ENCODE results near the gene NSD2.
"Not testable (repeated sequence)": the region's sequence is repeated elsewhere in the genome, so short reads cannot be mapped to it uniquely, and the experiment has no call there.

Gene NSD2

DNA sequence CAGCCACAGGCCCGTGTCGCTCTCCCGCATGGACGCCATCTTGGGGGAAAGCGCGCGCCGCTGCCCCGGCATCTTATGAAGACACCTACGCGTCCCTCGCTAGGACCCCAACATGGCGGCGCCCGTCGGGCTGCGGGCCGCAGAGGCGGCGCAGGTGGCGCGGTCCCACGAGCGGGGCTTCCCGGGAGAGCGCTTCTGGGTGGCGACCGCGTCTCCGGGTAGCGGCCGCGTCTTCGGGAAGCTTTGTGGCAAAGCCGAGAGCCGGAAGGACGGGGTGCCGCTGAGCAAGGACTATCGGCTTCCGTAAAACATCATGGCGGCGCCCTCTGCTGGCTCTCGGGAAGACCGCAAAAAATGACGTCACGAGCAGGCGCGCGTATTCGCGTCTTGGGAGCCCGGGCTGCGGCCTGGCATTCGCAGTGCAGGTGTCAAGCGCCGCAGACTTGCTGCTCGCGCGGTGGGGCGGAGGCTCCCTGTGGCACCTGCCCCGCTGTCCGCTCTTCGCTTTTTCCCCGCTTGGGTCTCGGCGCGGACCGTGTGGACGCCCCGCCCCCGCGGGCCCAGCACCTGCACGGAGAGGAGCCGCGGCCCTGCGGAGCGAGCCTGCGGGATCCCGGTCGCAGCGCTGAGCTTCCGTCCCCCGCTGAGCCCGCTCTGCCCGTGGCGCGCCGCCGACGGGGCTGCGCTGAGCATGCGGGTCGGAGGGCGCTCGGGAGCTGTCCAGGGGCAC lies 137.9 kb downstream of the NSD2 start, which contains the start of gene NELFA:
TSS of gene NELFA (minus strand) at position 54 of the 730 bp plus-strand sequence. CDS start at position 39, 15 bp downstream.
- FAIRE-seq, result no peak

DNA sequence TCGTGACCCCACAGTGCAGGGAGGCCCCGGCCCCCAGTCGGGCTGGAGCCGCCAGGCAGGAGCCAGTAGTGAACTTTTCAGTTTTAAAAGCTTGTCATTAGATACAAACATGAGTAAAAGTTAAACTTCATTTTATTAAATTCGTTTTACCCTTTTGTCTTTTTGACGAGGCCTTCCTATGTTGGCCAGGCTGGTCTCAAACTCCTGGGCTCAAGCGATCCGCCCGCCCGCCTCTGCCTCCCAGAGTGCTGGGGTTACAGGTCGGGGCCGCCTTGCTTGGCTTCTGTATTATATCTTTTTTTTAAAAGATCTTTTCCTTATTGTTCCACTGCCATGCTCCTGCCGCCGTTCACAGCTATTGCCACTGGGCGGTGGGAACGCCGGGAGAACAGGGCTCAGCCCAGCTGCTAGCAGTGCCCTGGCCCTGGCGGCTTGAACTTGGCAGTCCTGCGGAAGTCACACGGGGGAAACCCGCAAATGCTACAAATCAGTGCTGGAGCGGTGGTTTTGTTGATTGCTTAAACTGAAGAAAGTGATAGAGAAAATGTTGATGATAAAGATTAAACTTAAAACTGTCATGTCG lies 138.5 kb downstream of the NSD2 start:
- FAIRE-seq, result no peak

DNA sequence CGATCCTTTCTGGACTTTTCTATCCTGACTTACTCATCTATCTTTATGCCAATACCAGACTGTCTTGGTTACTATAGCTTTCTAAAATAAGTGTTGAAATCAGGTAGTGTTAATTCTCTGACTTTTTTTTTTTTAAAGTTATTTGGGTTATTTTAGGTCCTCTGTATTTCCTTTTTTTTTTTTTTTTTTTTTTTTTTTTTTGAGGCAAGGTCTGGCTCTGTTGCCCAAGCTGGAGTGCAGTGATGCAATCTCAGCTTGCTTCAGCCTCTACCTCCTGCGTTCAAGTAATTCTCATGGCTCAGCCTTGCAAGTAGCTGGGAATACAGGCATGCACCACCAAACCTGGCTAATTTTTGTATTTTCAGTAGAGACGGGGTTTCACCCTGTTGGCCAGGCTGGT lies 140.4 kb downstream of the NSD2 start:
- no peak for FAIRE-seq

DNA sequence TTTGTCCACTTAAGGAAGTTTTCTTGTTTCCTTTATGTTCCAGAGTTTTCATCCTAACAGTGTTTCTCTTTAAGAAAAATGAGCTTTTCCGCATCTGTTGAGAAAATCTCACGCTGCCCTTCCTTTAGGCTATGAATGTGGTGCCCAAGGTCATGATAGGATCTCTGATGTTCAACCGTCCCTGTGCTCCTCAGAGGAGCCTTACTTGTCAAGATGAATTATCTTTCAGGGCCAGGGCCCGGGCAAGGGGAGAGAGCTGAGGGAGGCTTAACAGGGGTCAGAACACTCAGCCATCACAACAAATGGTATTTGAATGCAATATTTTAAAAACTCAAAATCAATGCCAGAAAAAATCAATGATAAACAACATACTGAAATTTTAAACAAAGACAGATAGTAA lies 143.8 kb downstream of the NSD2 start:
- FAIRE-seq, result no peak

DNA sequence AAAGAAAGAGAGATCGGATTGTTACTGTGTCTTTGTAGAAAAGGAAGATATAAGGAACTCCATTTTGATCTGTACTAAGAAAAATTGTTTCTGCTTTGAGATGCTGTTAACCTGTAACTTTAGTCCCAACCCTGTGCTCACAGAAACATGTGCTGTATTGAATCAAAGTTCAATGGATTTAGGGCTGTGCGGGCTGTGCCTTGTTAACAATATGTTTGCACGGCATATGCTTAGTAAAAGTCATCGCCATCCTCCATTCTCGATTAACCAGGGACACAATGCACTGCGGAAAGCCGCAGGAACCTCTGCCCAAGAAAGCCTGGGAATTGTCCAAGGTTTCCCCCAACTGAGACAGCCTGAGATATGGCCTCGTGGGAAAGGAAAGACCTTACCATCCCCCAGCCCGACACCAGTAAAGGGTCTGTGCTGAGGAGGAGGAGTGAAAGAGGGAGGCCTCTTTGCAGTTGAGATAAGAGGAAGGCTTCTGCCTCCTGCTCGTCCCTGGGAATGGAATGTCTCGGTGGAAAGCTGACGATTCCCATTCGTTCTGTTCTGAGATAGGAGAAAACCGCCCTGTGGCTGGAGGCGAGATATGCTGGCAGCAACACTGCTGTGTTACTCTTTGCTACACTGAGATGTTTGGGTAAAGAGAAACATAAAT lies 150.3 kb downstream of the NSD2 start:
- FAIRE-seq, result not testable (repeated sequence)

DNA sequence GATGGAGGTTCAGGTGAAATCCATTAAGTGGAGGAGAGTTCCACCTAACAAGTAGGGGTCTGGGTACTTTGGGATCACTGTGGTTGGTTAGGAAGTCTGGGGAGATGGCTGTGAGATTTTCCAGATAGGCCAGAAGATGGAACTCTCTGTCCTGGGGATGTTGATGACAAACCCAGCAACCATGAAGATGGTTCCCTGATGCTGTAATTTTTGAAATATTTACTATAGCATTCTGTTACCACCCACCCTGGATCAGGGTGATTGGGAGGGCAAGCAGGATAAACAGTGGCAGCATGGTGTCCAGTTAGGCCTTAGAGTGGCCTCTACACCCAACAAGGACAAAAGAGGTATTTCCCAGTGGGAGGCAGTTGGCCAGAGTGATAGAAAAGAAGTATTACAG lies 153.5 kb downstream of the NSD2 start:
- FAIRE-seq, result no peak

DNA sequence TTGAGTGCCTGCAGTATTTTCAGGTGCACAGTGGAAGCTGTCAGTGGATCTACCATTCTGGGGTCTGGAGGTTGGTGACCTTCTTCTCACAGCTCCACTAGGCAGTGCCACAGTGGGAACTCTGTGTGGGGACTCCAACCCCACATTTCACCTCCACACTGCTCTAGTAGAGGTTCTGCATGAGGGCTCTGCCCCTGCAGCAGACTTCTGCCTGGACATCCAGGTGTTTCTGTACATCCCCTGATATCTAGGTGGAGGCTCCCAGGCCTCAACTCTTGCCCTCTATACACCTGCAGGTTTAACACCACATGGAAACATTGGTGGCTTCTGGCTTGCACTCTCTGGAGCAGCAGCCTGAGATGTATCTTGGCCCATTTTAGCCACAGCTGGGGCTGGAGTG lies 154.6 kb downstream of the NSD2 start:
- no peak for FAIRE-seq

DNA sequence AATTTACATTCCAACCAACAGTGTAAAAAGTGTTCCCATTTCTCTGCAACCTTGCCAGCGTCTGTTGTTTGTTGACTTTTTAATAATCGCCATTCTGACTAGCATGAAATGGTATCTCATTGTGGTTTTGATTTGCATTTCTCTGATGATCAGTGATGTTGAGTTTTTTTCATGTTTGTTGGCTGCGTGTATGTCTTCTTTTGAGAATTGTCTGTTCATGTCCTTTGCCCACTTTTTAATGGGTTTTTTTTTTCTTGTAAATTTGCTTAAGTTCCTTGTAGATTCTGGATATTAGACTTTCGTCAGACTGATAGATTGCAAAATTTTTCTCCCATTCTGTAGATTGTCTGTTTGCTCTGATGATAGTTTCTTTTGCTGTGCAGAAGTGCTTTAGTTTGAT lies 155.9 kb downstream of the NSD2 start:
- FAIRE-seq, result not testable (repeated sequence)

DNA sequence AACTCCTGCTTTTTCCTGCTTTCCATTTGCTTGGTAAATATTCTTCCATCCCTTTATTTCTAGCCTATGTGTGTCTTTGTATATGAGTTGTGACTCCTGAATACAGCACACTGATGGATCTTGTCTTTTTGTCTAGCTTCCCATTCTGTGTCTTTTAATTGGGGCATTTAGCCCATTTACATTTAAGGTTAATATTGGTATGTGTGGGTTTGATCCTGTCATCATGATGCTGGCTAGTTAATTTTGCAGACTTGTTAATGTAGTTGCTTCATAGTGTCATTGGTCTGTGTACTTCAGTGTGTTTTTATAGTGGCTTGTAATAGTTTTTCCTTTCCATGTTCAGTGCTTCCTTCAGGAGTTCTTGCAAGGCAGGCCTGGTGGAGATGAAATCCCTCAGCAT lies 160.0 kb downstream of the NSD2 start:
- not testable (repeated sequence) for FAIRE-seq

All from colon (tissue), 2 donors.